ENCODE data around the gene FBXO31.
"Not testable (repeated sequence)": the region's sequence is repeated elsewhere in the genome, so short reads cannot be mapped to it uniquely, and the experiment has no call there.

FBXO31 gene

DNA sequence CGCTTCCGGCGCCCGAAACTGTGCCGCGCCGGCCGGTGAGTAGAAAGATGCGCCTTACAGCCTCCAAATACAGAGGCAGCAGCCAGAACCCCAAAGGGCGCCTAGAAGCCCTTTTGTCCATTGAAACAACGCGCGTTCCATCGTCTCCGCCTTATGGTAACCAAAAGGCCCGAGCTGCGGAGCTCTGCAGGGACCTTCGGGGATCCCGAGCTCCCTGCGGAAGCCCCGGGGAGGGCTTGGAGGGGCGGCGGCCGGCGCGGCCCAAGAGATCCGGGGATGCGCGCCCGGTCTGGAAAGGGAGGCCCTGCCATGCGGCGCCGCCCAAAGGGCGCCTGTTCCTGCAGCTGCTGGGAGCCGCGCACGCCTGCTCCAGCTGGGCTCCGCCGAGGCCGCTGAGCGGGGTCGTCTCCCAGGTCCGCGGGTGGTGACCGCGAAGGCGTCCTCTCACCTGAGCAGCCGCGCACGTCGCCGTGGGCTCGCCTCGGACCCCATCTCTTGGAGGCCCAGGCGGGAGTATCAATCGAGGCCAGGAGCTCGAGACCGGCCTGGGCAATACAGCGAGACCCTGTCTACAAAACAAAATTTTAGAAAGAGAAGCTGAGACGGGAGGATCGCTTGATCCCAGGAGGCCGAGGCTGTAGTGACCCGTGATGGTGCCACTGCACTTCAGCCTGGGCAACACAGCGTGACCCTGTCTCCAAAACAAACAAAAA, 742 bp upstream of the FBXO31 start:
- TF ChIP-seq, protein P1, sequence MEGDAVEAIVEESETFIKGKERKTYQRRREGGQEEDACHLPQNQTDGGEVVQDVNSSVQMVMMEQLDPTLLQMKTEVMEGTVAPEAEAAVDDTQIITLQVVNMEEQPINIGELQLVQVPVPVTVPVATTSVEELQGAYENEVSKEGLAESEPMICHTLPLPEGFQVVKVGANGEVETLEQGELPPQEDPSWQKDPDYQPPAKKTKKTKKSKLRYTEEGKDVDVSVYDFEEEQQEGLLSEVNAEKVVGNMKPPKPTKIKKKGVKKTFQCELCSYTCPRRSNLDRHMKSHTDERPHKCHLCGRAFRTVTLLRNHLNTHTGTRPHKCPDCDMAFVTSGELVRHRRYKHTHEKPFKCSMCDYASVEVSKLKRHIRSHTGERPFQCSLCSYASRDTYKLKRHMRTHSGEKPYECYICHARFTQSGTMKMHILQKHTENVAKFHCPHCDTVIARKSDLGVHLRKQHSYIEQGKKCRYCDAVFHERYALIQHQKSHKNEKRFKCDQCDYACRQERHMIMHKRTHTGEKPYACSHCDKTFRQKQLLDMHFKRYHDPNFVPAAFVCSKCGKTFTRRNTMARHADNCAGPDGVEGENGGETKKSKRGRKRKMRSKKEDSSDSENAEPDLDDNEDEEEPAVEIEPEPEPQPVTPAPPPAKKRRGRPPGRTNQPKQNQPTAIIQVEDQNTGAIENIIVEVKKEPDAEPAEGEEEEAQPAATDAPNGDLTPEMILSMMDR (IDR thresholded peaks at IDR 0.05; ENCODE audit: low read length, missing control alignments): no peak
- peak overlapping the region; percentile 73 for H3K4me3 ChIP-seq (replicated peaks; ENCODE audit: low read depth, low read length)
- DNase-seq (ENCODE audit: low read depth): no peak

DNA sequence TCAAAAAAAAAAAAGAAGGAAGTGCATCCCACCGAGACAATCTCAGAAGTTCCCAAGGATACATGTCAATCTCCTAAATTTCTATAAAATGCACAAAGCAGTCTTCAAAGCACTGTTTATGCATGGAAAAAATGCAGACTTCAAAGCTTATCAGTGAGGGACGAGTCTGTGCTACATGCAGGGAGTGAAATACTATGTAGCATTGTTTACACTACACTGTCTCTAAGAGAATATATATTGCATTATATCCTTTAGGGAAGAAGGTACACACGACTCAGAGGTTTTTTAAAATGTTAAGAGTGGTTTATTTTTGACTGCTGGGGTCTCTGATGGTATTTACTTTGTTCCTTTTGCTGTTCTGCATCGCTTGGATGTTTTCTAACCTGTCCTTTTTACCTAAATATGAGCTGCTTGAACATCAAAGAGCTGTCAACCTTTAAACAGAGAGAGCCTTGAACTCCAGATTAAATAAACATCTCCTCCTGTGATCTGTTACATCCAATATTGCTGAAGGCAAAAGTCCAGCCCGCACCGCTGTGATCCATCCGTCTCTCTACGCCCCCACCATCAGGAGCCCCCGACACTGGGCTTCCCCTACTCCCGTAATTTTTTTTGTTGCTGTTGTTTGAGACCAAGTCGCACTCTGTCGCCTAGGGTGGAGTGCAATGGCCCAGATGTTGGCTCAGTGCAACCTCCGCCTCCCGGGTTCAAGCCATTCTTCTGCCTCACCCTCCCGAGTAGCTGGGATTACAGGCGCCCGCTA, 1.4 kb downstream of the FBXO31 start:
- peak overlapping the region; percentile 73 for H3K4me3 ChIP-seq (replicated peaks; ENCODE audit: low read depth, low read length)
- TF ChIP-seq, protein P1 (IDR thresholded peaks at IDR 0.05; ENCODE audit: low read length, missing control alignments): no peak
- DNase-seq (ENCODE audit: low read depth): no peak

DNA sequence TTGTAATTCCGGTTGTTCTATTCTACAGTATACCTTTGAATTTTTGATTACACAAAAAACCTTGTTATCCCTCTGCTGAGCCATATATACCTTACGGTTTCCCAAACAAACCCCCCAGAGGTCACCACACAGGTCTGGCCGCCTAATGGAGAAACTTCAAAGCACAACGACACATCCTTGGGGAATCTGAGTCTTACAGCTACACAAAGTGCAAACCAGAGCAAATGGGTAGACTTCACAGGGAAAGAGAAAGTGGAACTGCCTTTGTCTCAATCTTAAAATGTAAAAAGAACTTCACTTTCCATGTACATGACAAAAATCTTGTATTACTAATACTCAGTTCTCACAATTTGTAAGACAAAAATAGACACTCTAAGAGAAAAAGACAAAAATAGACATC, 2.7 kb downstream of the FBXO31 start:
- DNase-seq (ENCODE audit: low read depth): peak; percentile 44
- TF ChIP-seq, protein P1 (IDR thresholded peaks at IDR 0.05; ENCODE audit: low read length, missing control alignments): peak; percentile 4
- H3K4me3 ChIP-seq (replicated peaks; ENCODE audit: low read depth, low read length): peak overlapping the region; percentile 73

DNA sequence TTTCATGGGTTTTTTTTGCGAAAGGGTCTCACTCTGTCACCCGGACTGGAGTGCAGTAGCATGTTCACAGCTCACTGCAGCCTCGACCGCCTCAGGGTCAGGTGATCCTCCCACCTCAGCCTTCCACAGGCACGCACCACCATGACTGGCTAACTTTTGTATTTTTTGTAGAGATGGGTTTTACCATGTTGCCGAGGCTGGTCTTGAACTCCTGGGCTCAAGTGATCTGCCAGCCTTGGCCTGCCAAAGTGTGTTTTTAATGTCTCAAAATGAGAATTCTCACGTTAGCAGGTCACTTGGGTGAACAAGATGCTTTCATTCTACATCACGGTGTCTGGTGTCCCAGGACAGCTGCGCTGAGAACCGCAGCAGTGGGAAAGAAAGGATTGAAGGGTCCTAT, 3.2 kb downstream of the FBXO31 start:
- TF ChIP-seq, protein P1 (IDR thresholded peaks at IDR 0.05; ENCODE audit: low read length, missing control alignments): no peak
- no peak overlapping the region for H3K4me3 ChIP-seq (replicated peaks; ENCODE audit: low read depth, low read length)
- DNase-seq (ENCODE audit: low read depth): no peak

DNA sequence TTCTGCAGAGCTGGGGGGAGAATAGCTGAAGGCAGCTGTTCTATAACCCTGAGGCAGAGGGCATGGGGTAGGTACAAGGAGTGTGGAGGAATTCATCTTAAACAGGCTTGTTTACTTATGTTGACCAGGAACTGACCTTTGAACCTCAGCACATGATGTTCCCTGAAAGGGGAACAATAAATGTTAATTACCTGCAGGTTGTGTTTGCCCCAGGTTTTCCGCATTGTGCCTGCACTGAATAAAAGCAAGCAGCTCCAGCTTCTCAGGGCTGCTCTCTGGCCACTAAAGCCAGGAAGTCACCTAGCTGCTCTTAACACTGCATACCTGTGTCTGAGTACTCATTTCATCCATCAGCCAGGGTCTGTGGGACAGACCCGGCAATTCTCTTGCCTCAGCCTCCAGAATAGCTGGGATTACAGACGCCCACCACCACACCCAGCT, 4.2 kb downstream of the FBXO31 start:
- not testable (repeated sequence) for DNase-seq (ENCODE audit: low read depth); H3K4me3 ChIP-seq (replicated peaks; ENCODE audit: low read depth, low read length)

DNA sequence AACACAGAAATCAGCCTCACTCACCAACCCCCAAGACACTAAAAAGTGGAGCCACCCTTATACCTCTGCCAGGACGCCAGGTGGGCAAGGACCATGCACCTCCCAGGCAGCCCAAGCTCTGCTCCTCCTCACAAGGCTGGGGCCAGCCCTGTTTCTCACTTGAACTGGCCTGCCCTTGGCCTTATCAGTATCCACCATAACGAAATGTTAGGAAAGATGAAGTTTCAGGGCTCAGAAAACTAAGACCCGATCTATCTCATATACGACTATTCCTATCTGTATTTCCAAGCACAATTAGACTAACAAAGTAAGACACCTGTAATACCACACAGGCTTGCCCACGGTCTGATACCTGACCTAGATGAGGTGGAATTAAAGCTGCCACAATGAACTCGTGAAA, 6.9 kb downstream of the FBXO31 start:
- no peak for DNase-seq (ENCODE audit: low read depth)
- TF ChIP-seq, protein P1 (IDR thresholded peaks at IDR 0.05; ENCODE audit: low read length, missing control alignments): no peak
- H3K4me3 ChIP-seq (replicated peaks; ENCODE audit: low read depth, low read length): no peak overlapping the region

DNA sequence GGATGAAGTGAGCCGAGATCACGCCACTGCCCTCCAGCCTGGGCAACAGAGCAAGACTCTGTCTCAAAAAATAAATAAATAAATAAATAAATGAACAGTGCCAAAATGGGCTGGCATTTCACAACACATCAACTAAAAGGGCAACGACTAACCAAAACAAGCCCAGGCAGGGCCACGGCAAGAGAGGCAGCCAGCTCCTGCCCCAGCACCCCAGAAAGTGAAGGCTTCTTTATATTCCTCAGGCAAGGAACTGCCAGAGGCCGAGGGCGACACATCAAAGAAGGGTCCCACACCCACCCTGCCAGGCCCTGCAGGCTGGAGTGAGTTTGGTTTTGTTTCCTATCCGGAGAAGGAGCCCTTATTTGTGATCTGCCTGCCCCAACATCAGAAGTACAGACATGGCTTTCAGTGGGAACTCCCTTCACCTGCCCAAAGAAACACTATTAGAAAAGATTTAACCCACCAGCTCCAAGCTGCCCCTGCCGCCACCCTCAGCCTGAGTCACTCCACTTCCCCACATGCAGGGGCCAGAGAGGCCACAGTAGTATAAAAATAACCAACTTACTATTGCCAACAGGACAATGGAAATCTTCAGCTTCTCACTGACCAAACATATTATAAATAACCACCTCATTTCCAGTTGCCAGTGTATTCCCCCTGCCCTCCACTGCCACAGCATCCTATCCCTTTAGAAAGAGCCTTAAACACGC, 8.0 kb downstream of the FBXO31 start:
- peak; percentile 38 for DNase-seq (ENCODE audit: low read depth)
- H3K4me3 ChIP-seq (replicated peaks; ENCODE audit: low read depth, low read length): no peak overlapping the region
- TF ChIP-seq, protein P1 (IDR thresholded peaks at IDR 0.05; ENCODE audit: low read length, missing control alignments): no peak
